Uterus (tissue), 4 donors: ENCODE results near the gene EPS8L1. TPM values are rescaled to one million over a fixed set of nuclear protein-coding genes. Genes with fewer than 3 reads are reported as not detected.

Source experiments
- DNase-seq, 2 donors: peaks; one replicate each; pipeline ENCODE4 v3.0.0-alpha.2; 2019 to 2020
- H3K27ac ChIP-seq, 2 donors: fragments of 200-600 bp; sonication (generic); 1 replicate in 1 of 2; 2 replicates in 1 of 2; pipeline ENCODE4 v1.5.1; 2016 to 2018
- H3K27me3 ChIP-seq, 2 donors: fragments of 200-600 bp; sonication (generic); one replicate each; pipeline ENCODE4 v1.5.1; 2018 to 2019; ENCODE audit warnings: control low read depth in 1 of 2
- H3K36me3 ChIP-seq, 2 donors: fragments of 200-600 bp; sonication (generic); one replicate each; pipeline ENCODE4 v1.5.1; 2019; ENCODE audit warnings: control low read depth in 1 of 2
- H3K4me1 ChIP-seq, 2 donors: fragments of 200-600 bp; sonication (generic); one replicate each; pipeline ENCODE4 v1.5.1; 2018 to 2019; ENCODE audit warnings: control low read depth in 1 of 2
- H3K4me3 ChIP-seq, 2 donors: fragments of 200-600 bp; sonication (generic); 1 replicate in 1 of 2; 2 replicates in 1 of 2; pipeline ENCODE4 v1.5.1; 2018 to 2019; ENCODE audit warnings: mild to moderate bottlenecking in 1 of 2
- H3K9me3 ChIP-seq, 2 donors: fragments of 200-600 bp; sonication (generic); one replicate each; pipeline ENCODE4 v1.5.1; 2019; ENCODE audit warnings: control low read depth in 1 of 2
- POLR2A ChIP-seq, 2 donors: fragments of 450-650 bp; IDR thresholded peaks; one replicate each; pipeline ENCODE4 v1.6.1; 2016; ENCODE audit warnings: antibody characterized with exemption in 2 of 2, mild to moderate bottlenecking in 1 of 2, moderate library complexity in 1 of 2
- intact Hi-C: fragments of 100-400 bp; cut with DNase I; formaldehyde crosslinking; loops from one replicate; pipeline ENCODE4 v1.15.1; 2023; ENCODE audit warnings: low total_unique reads
- total RNA-seq, 4 donors: library from RNA; depleted of rRNA in 3 of 4; stranded (reverse); fragments of >200 nt in 3 of 4; gene quantifications; one replicate each; pipeline versions ENCODE4 v1.1.0 to v1.2.4, GENCODE V29; 2014 to 2023
- TF ChIP-seq, protein P1 (sequence below), 4 experiments: fragments of 200-600 bp in 2 of 4; fragments of 450-650 bp in 2 of 4; sonication (generic) in 2 of 4; IDR thresholded peaks; one replicate each; pipeline ENCODE4 v1.5.1; 2016 to 2019; ENCODE audit warnings: antibody characterized with exemption in 4 of 4, mild to moderate bottlenecking in 2 of 4, moderate library complexity in 1 of 4
- donor health status: DM: yes; HTN: yes; CAD: no.

The EPS8L1 gene
- total RNA-seq, 4 donors from 2014 or later, result 4.2 to 22.4 (median 5.6) TPM; not detected in 1

DNA sequence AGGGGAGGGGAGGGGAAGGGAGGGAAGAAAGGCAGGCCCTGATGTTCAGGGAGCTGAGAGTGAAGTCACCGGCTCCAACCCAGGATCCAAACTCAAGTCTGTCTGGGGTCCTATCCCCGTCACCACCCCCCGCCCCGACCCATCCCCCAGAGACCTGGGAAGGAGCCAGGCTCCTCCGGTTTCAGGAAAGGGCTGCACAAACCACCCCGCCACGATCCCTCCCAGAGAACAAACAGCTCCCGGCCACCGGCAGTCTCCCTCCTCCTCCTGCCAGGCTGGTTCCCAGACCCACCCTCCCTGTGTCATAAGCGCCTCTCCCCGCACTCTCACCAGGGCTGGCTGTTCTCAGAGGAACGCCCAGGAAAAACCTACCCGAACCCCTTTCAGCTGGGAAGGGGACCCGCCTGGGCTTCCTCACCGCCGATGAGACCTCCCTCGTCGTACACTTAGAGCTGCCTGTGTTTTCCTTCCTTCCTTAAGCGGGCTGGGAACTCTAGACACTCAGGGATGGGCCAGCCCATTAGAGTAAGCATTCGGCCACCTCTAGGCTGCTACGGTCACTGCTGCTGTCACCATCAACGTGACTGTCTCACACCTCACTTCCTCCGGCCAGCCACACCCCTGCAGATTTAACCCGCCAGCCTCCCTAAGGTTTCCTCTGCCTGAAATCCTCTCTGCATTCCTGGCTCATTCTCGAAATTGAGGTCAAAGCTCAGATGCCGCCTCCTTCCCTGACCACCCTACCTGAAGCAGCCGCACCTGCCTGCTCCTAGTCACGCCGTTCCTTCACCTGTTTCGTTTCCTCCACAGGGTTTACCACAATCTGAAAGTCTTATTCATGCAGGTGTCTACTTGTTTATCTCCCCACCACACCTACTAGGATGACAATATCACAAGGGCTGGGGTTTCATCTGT lies 6.5 kb upstream of the EPS8L1 start:
- Histone ChIP-seq H3K36me3 (no peaks in the 10 kb centered on the region), H3K4me3 (no peak overlapping the region), H3K27ac (no peak overlapping the region), H3K27me3 (peaks cover 0 to 27% of the 10 kb centered on the region in 2 donors), H3K4me1 (no peaks in the 10 kb centered on the region), H3K9me3 (no peaks in the 10 kb centered on the region)
- intact Hi-C loops, result no loop called here
- no peak for DNase-seq
- no peak for TF ChIP-seq POLR2A (IDR thresholded peaks at IDR 0.05)
- TF ChIP-seq, protein P1, sequence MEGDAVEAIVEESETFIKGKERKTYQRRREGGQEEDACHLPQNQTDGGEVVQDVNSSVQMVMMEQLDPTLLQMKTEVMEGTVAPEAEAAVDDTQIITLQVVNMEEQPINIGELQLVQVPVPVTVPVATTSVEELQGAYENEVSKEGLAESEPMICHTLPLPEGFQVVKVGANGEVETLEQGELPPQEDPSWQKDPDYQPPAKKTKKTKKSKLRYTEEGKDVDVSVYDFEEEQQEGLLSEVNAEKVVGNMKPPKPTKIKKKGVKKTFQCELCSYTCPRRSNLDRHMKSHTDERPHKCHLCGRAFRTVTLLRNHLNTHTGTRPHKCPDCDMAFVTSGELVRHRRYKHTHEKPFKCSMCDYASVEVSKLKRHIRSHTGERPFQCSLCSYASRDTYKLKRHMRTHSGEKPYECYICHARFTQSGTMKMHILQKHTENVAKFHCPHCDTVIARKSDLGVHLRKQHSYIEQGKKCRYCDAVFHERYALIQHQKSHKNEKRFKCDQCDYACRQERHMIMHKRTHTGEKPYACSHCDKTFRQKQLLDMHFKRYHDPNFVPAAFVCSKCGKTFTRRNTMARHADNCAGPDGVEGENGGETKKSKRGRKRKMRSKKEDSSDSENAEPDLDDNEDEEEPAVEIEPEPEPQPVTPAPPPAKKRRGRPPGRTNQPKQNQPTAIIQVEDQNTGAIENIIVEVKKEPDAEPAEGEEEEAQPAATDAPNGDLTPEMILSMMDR (IDR thresholded peaks at IDR 0.05), result no peak

DNA sequence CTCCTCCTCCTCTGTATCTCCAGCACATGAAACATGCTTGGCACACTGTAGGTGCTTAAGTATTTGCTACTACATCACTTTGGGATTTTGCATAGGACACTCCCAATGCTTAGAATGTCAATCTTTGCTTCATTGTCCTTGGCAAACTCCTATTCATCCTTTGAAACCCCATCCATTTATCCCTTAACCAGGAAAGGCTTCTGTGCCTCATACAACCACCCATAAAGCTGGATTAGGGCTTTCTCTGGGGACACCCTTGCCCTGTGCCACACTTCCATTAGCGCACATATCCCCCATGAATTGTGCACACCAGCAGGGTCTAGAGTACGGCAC lies 5.8 kb upstream of the EPS8L1 start:
- TF ChIP-seq, protein P1 (IDR thresholded peaks at IDR 0.05), result no peak
- H3K9me3 ChIP-seq, result no peaks in the 10 kb centered on the region
- H3K4me3 ChIP-seq, result no peak overlapping the region
- no peaks in the 10 kb centered on the region for H3K36me3 ChIP-seq
- no peak for DNase-seq
- peaks cover 0 to 27% of the 10 kb centered on the region in 2 donors for H3K27me3 ChIP-seq
- H3K4me1 ChIP-seq, result no peaks in the 10 kb centered on the region
- intact Hi-C loops, result no loop called here
- no peak overlapping the region for H3K27ac ChIP-seq

DNA sequence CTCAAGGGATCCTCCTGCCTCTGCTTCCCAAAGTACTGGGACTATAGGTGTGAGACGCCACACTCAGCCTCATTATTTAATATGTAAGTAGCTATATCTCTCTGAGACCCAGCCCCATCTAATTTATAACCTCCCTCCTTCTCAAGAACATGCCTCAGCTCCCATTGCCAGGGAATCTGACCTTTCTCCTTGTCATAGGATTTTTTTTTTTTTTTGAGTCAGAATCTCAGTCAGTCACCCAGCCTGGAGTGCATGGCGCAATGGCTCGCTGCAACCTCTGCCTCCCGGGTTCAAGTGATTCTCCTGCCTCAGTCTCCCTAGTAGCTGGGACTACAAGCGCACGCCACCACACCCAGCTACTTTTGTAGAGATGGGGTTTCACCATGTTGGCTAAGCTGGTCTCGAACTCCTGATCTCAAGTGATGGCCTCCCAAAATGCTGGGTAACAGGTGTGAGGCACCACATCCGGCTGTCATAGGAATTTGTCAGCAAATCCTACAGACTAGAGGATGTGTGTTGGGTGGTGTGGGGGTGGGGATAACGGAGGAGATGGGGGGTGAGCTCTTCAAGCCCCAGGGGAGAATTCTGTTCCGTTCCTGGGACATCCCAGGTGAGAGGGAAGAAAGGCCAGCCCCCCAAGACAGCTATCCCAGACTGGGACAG lies 5.1 kb upstream of the EPS8L1 start:
- H3K27ac ChIP-seq, result no peak overlapping the region
- DNase-seq, result no peak
- intact Hi-C loops, result no loop called here
- TF ChIP-seq, protein P1 (IDR thresholded peaks at IDR 0.05), result no peak
- TF ChIP-seq POLR2A (IDR thresholded peaks at IDR 0.05), result no peak
- H3K9me3 ChIP-seq, result no peaks in the 10 kb centered on the region
- no peak overlapping the region for H3K4me3 ChIP-seq
- H3K4me1 ChIP-seq, result no peaks in the 10 kb centered on the region
- H3K27me3 ChIP-seq, result peaks cover 0 to 27% of the 10 kb centered on the region in 2 donors
- no peaks in the 10 kb centered on the region for H3K36me3 ChIP-seq

DNA sequence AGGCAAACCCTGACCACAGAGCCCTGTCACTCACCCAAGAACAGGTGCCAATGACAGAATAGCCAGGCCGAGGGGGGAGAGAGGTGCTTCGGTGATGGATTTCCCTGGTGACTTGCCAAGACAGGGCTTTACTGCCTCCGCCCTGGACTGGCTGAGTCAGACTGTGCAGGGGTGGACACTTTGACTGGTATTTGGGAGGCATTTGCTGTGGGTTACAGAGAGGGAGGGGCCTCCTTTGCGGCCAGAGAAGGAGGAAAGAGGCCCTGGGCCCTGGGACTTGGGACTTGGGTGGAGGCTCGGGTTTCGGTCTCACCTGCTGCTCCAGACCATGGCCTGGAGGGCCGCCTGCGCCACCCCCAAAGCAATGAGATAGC lies 4.6 kb upstream of the EPS8L1 start:
- Histone ChIP-seq H3K4me3 (no peak overlapping the region), H3K27me3 (peaks cover 0 to 27% of the 10 kb centered on the region in 2 donors), H3K36me3 (no peaks in the 10 kb centered on the region), H3K27ac (no peak overlapping the region), H3K4me1 (no peaks in the 10 kb centered on the region), H3K9me3 (no peaks in the 10 kb centered on the region)
- DNase-seq, result no peak
- TF ChIP-seq, protein P1 (IDR thresholded peaks at IDR 0.05), result no peak
- no peak for TF ChIP-seq POLR2A (IDR thresholded peaks at IDR 0.05)
- intact Hi-C loops, result no loop called here

DNA sequence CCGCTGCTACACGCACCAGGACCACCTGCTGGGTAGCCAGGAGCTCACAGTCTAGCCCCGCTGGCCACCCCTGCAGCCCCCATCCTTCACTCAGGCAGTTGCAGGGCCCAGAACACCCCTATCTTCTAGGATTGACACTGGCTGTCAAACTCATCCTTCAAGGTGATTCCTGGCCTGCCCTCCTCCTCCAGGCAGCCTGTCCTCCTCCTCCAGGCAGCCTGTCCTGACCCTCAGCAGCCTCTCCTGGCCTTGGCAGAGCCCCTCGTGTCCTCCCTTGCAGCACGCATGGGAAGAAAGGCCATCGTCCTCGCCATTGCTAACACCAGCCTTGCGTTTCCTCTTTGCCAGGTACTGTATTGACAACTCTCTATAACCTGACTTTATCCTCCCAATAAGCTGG lies 3.8 kb upstream of the EPS8L1 start:
- H3K27ac ChIP-seq, result no peak overlapping the region
- no peaks in the 10 kb centered on the region for H3K36me3 ChIP-seq
- intact Hi-C loops, result no loop called here
- no peak overlapping the region for H3K4me3 ChIP-seq
- H3K27me3 ChIP-seq, result peaks cover 0 to 27% of the 10 kb centered on the region in 2 donors
- TF ChIP-seq, protein P1 (IDR thresholded peaks at IDR 0.05), result no peak
- no peak for TF ChIP-seq POLR2A (IDR thresholded peaks at IDR 0.05)
- no peak for DNase-seq
- no peaks in the 10 kb centered on the region for H3K4me1 ChIP-seq
- no peaks in the 10 kb centered on the region for H3K9me3 ChIP-seq
